ENCODE data around the gene CEP44.

Gene CEP44

DNA sequence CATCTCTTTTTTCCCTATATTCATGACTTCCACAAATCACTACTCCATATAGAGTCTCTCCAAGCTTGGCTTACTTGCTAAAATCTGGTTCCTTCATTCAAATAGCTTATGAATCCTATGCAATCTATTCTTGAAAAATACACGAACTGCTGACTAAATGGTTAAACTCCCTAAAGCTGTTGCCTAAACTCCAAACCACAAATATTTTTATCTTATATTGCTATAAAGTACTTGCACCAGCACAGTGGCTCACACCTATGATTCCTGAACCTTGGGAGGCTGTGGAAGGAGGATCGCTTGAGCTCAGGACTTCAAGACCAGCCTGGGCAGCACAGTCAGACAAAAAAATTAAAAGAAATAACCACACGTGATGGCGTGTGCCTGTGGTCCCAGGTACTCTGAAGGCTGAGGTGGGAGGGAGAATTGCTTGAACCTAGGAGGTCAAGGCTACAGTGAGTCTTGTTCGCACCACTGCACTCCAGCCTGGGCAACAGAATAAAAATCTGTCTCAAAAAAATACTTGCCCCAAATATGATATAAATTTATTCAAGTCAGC lies 2.5 kb upstream of the CEP44 start:
- Histone ChIP-seq H3K4me1 (ENCODE audit: insufficient read depth, low read length) (peaks cover 47% of the 10 kb centered on the region), H3K9me3 (ENCODE audit: insufficient read depth, low read length, severe bottlenecking) (no peaks in the 10 kb centered on the region), H3K9ac (ENCODE audit: low read depth, low read length) (no peak overlapping the region), H2AFZ (ENCODE audit: low read depth, low read length) (no peak overlapping the region), H3K27me3 (ENCODE audit: insufficient read depth, low read length, poor library complexity) (no peaks in the 10 kb centered on the region), H4K20me1 (ENCODE audit: insufficient read depth, low read length) (no peaks in the 10 kb centered on the region; the same call in 1 of the 2 replicates), H3K27ac (ENCODE audit: low read length) (no peak overlapping the region), H3K79me2 (ENCODE audit: insufficient read depth, low read length) (peaks cover 93% of the 10 kb centered on the region), H3K4me3 (ENCODE audit: low read depth in 1 of 2, low read length in 2 of 2) (peak overlapping the region in 1 of 2 experiments; percentile 34; a peak in 1 of 4 replicates), H3K4me2 (ENCODE audit: insufficient read depth, low read length) (peak overlapping the region; percentile 78), H3K36me3 (ENCODE audit: insufficient read depth, low read length) (peaks cover 4% of the 10 kb centered on the region; the same call in 1 of the 2 replicates)
- ATAC-seq (ENCODE audit: insufficient read depth, low read depth) = no peak
- TF ChIP-seq EZH2 (IDR thresholded peaks at IDR 0.05; ENCODE audit: borderline replicate concordance, low read depth, low read length, severe bottlenecking) = no peak
- TF ChIP-seq, protein P1, sequence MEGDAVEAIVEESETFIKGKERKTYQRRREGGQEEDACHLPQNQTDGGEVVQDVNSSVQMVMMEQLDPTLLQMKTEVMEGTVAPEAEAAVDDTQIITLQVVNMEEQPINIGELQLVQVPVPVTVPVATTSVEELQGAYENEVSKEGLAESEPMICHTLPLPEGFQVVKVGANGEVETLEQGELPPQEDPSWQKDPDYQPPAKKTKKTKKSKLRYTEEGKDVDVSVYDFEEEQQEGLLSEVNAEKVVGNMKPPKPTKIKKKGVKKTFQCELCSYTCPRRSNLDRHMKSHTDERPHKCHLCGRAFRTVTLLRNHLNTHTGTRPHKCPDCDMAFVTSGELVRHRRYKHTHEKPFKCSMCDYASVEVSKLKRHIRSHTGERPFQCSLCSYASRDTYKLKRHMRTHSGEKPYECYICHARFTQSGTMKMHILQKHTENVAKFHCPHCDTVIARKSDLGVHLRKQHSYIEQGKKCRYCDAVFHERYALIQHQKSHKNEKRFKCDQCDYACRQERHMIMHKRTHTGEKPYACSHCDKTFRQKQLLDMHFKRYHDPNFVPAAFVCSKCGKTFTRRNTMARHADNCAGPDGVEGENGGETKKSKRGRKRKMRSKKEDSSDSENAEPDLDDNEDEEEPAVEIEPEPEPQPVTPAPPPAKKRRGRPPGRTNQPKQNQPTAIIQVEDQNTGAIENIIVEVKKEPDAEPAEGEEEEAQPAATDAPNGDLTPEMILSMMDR (IDR thresholded peaks at IDR 0.05; ENCODE audit: borderline replicate concordance, extremely low read depth, low read length, poor library complexity, severe bottlenecking) = no peak
- no peak for DNase-seq

DNA sequence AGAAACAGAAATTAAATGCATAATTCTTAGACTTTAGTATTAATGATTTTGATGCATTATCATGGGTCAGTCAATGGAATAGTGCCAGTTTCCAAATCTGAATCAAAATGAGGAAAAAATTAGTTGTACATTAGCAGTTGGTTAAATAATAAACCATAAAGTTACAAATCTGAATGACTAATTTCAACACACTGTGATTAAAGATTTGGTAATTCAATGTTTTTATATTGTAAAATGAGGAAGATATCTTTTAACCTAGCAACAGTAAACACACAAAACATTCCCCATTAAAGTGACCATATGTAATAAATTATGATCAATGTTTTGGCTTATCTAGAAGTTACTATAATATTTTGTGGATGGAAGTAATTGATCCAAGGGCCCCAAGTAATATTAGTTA lies 1.8 kb upstream of the CEP44 start:
- TF ChIP-seq, protein P1 (IDR thresholded peaks at IDR 0.05; ENCODE audit: borderline replicate concordance, extremely low read depth, low read length, poor library complexity, severe bottlenecking) = no peak
- TF ChIP-seq EZH2 (IDR thresholded peaks at IDR 0.05; ENCODE audit: borderline replicate concordance, low read depth, low read length, severe bottlenecking) = no peak
- Histone ChIP-seq H4K20me1 (ENCODE audit: insufficient read depth, low read length) (no peaks in the 10 kb centered on the region; the same call in 1 of the 2 replicates), H2AFZ (ENCODE audit: low read depth, low read length) (no peak overlapping the region), H3K27ac (ENCODE audit: low read length) (peak overlapping the region; percentile 93; the same call in 1 of the 2 replicates), H3K4me3 (ENCODE audit: low read depth in 1 of 2, low read length in 2 of 2) (peak overlapping the region; percentile 68 to 77; a peak in 3 of 4 replicates), H3K9me3 (ENCODE audit: insufficient read depth, low read length, severe bottlenecking) (no peaks in the 10 kb centered on the region), H3K36me3 (ENCODE audit: insufficient read depth, low read length) (peaks cover 4% of the 10 kb centered on the region; the same call in 1 of the 2 replicates), H3K9ac (ENCODE audit: low read depth, low read length) (peak overlapping the region; percentile 64), H3K4me1 (ENCODE audit: insufficient read depth, low read length) (peaks cover 47% of the 10 kb centered on the region), H3K79me2 (ENCODE audit: insufficient read depth, low read length) (peaks cover 93% of the 10 kb centered on the region), H3K27me3 (ENCODE audit: insufficient read depth, low read length, poor library complexity) (no peaks in the 10 kb centered on the region), H3K4me2 (ENCODE audit: insufficient read depth, low read length) (peak overlapping the region; percentile 78)
- DNase-seq = no peak
- no peak for ATAC-seq (ENCODE audit: insufficient read depth, low read depth)

DNA sequence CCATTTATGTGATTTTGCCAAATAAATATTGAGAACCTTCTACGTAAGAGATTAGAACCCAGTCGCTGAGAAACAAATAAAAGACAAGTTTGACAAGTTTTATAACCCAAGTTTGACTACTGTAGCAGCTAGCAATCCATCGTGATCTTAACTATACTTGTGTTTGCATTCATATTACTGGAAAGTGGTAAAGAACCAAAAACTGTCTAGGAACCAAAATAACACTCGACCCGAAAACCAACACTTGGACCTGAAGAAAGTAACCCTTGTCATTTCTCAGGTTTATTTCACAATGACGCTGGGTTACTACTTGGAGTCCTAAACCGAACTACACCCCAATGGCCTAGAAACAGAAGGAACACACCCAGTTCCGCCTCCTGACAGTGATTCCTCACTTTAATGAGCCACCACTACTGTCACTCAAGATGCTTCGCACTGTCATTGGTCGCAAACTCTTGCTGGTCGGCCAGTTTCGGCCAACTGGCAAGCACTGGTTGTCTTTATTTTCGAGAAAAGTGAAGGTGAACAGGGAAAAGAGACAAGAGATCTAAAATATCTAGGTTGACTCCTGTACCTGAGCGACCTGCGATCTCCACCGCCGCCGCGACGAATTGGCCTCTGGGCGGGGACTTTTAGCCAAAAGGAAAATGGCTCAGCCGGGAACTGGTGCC lies 740 bp upstream of the CEP44 start:
- Histone ChIP-seq H3K9me3 (ENCODE audit: insufficient read depth, low read length, severe bottlenecking) (no peaks in the 10 kb centered on the region), H3K27me3 (ENCODE audit: insufficient read depth, low read length, poor library complexity) (no peaks in the 10 kb centered on the region), H3K27ac (ENCODE audit: low read length) (peak overlapping the region; percentile 93), H3K4me1 (ENCODE audit: insufficient read depth, low read length) (peaks cover 47% of the 10 kb centered on the region), H4K20me1 (ENCODE audit: insufficient read depth, low read length) (no peaks in the 10 kb centered on the region), H3K4me2 (ENCODE audit: insufficient read depth, low read length) (peak overlapping the region; percentile 78), H3K79me2 (ENCODE audit: insufficient read depth, low read length) (peaks cover 91% of the 10 kb centered on the region), H3K36me3 (ENCODE audit: insufficient read depth, low read length) (peaks cover 4% of the 10 kb centered on the region; the same call in 1 of the 2 replicates), H3K4me3 (ENCODE audit: low read depth in 1 of 2, low read length in 2 of 2) (peak overlapping the region; percentile 68 to 77), H3K9ac (ENCODE audit: low read depth, low read length) (peak overlapping the region; percentile 64), H2AFZ (ENCODE audit: low read depth, low read length) (peak overlapping the region; percentile 76)
- peak; percentile 85 for DNase-seq
- TF ChIP-seq, protein P1 (IDR thresholded peaks at IDR 0.05; ENCODE audit: borderline replicate concordance, extremely low read depth, low read length, poor library complexity, severe bottlenecking) = no peak
- TF ChIP-seq EZH2 (IDR thresholded peaks at IDR 0.05; ENCODE audit: borderline replicate concordance, low read depth, low read length, severe bottlenecking) = no peak
- peak; percentile 94 for ATAC-seq (ENCODE audit: insufficient read depth, low read depth)

Data from DND-41 (cell line).